Left ventricle myocardium superior (tissue), 1 donor: ENCODE measurements around the gene NKIRAS2. TPM values are rescaled to one million over a fixed set of nuclear protein-coding genes. Genes with fewer than 3 reads are reported as not detected.

Source experiments
- ATAC-seq: fragments of 200-7000 bp; cut with Tn5 transposase; one replicate; pipeline ENCODE4 v1.9.1; 2020; ENCODE audit warnings: mild to moderate bottlenecking, moderate library complexity
- DNase-seq: peaks from one replicate; pipeline ENCODE4 v3.0.0-alpha.2; 2020
- intact Hi-C: fragments of 100-400 bp; cut with micrococcal nuclease; formaldehyde crosslinking; loops from one replicate; pipeline ENCODE4 v1.11.0; 2022
- total RNA-seq: library from RNA; stranded (reverse); fragmentation: NEBNext Ultra II Directional; extraction: Animal tissue kit (Norgen Biotek cat#: 25700); gene quantifications from one replicate; pipeline ENCODE4 v1.2.1, GENCODE V29; 2021
- donor health status: DM: no; HTN: yes; CAD: no; lungs with severe emphysema.

NKIRAS2 gene
- total RNA-seq, 1 donor from 2014 or later = 44.8 TPM

GRCh38 chr17:42072323-42073187, 52.7 kb downstream of the NKIRAS2 start:
- intact Hi-C loops = no loop called here
- peak; percentile 35 for DNase-seq
- peak; percentile 68 for ATAC-seq

Other genes starting within 250 kb of the NKIRAS2 start
- gene JUP, start 233.4 kb upstream of the NKIRAS2 start, total RNA-seq = 217 TPM
- gene P3H4, start 208.1 kb upstream of the NKIRAS2 start, total RNA-seq = 7.0 TPM
- 10.2 TPM for gene FKBP10, start 207.1 kb upstream of the NKIRAS2 start, total RNA-seq
- gene NT5C3B, start 183.9 kb upstream of the NKIRAS2 start, total RNA-seq = 19.3 TPM
- 0.12 TPM for gene KLHL10, start 182.3 kb upstream of the NKIRAS2 start, total RNA-seq
- gene KLHL11, start 154.7 kb upstream of the NKIRAS2 start, total RNA-seq = 3.5 TPM
- gene ACLY, start 101.1 kb upstream of the NKIRAS2 start, total RNA-seq = 24.5 TPM
- 0.52 TPM for gene ODAD4, start 89.5 kb upstream of the NKIRAS2 start, total RNA-seq
- gene CNP, start 53.3 kb upstream of the NKIRAS2 start, total RNA-seq = 28.6 TPM
- gene DNAJC7, start 2.7 kb upstream of the NKIRAS2 start, total RNA-seq = 76.6 TPM
- 0.52 TPM for gene C17orf113, start 30.5 kb downstream of the NKIRAS2 start, total RNA-seq
- gene ZNF385C, start 78.4 kb downstream of the NKIRAS2 start, total RNA-seq = 0.20 TPM
- 3.8 TPM for gene DHX58, start 92.6 kb downstream of the NKIRAS2 start, total RNA-seq
- 26.1 TPM for gene KAT2A, start 101.3 kb downstream of the NKIRAS2 start, total RNA-seq
- 0.12 TPM for gene HSPB9, start 102.7 kb downstream of the NKIRAS2 start, total RNA-seq
- 47.1 TPM for gene RAB5C, start 134.9 kb downstream of the NKIRAS2 start, total RNA-seq
- gene KCNH4, start 161.1 kb downstream of the NKIRAS2 start, total RNA-seq = 0.15 TPM
- not detected for gene HCRT, start 165.4 kb downstream of the NKIRAS2 start, total RNA-seq
- gene GHDC, start 174.4 kb downstream of the NKIRAS2 start, total RNA-seq = 7.0 TPM